Right lobe of liver (tissue), 4 donors: ENCODE measurements around the gene APLP2.

Source experiments
- CTCF ChIP-seq, 4 donors: fragments of 200-600 bp in 3 of 4; fragments of 450-650 bp in 1 of 4; IDR thresholded peaks; one replicate each; pipeline versions ENCODE4 v1.5.1 to v1.8.0; 2016 to 2022; ENCODE audit warnings: antibody characterized with exemption in 4 of 4, mild to moderate bottlenecking in 2 of 4
- POLR2A ChIP-seq: fragments of 450-650 bp; IDR thresholded peaks from one replicate; pipeline ENCODE4 v1.6.1; 2017; ENCODE audit warnings: antibody characterized with exemption, mild to moderate bottlenecking
- donor health status: DM: no; HTN: no; CAD: no.
- donor health status: DM: no; HTN: no; CAD: no.
- donor health status: DM: no; HTN: yes; CAD: no.

- TF ChIP-seq CTCF (IDR thresholded peaks at IDR 0.05) (no peak), POLR2A (no peak)
These were observed 26.1 kb upstream of the APLP2 start for GRCh38 chr11:130043575-130043974.
